ENCODE data around the gene PPEF1. TPM values are rescaled to one million over a fixed set of nuclear protein-coding genes. Genes with fewer than 3 reads are reported as not detected.

PPEF1 gene
- total RNA-seq, 1 experiment from 2014 or later = not detected

DNA sequence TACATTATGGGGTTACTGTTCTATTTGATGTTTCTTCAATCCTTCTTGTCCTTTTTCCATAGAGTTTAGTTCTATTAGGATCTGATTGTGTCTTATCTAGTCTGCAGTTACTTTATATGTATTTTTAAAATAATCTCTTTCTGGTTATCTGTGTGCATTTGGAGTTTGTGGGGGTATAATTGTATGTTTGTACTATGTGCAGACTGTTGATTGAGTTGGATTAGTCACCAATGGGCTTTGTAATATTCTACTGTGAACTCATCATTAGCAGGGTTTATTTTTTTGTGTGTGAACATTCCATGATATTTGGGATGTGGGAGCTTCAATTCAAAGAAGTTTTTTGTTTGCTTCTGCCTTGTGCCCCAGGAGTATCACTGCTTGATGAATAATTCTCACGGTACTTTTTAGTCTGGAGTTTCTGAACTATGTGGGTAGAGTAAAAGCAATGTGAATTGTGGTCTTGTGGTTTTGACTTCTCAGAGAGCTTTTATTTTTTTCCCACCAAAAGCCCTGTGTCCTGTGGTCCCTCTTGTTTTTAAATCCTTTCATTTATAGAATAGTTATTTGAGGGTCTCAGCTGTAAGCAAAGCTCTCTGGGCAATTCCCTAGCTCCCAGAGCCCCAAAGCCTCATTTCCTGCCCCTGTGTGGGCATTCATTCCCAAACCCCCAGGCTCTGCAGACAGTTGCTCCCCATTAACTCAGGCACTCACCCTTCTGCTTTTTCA is 148.6 kb downstream of the PPEF1 start:
- Histone ChIP-seq H3K79me2 (ENCODE audit: low read length) (no peaks in the 10 kb centered on the region), H3K9me2 (replicated peaks; ENCODE audit: insufficient read depth, low read length) (no peaks in the 10 kb centered on the region), H3K4me2 (ENCODE audit: low read depth, low read length, poor library complexity, severe bottlenecking) (no peak overlapping the region), H3K27me3 (ENCODE audit: low read length) (no peaks in the 10 kb centered on the region), H3K9me3 (ENCODE audit: low read length) (0 out of 2 replicates have a peak, but pooled peaks cover 3% of the 10 kb centered on the region), H3K36me3 (ENCODE audit: insufficient read depth, low read length) (no peaks in the 10 kb centered on the region), H3K9ac (ENCODE audit: low read length) (no peak overlapping the region), H2AFZ (ENCODE audit: low read length) (no peak overlapping the region), H4K20me1 (ENCODE audit: insufficient read depth, low read depth, low read length) (no peaks in the 10 kb centered on the region), H3K4me3 (ENCODE audit: low read length) (no peak overlapping the region), H3K4me1 (ENCODE audit: low read length) (no peaks in the 10 kb centered on the region), H3K27ac (ENCODE audit: low read length) (no peak overlapping the region)
- DNase-seq = no peak

DNA sequence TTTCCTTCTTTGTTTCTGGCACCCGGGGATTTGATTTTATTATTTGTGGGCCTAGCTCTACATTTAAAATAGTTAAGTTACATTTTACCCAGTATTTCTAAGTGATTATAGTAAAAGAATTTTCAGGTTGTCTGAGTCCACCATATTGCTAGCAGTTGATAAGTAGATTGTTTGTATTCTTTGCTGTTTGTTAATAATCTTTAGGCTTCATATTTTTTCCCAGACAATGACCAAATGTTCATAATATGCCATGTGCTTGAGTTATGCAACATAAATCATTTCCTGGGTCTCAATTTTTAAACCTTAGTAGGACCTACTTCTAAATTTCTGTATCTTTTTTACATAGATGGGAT is 149.2 kb downstream of the PPEF1 start:
- no peaks in the 10 kb centered on the region for H3K79me2 ChIP-seq (ENCODE audit: low read length)
- H4K20me1 ChIP-seq (ENCODE audit: insufficient read depth, low read depth, low read length) = no peaks in the 10 kb centered on the region
- no peaks in the 10 kb centered on the region for H3K4me1 ChIP-seq (ENCODE audit: low read length)
- H3K9me2 ChIP-seq (replicated peaks; ENCODE audit: insufficient read depth, low read length) = no peaks in the 10 kb centered on the region
- no peak overlapping the region for H3K4me2 ChIP-seq (ENCODE audit: low read depth, low read length, poor library complexity, severe bottlenecking)
- H3K9me3 ChIP-seq (ENCODE audit: low read length) = 0 out of 2 replicates have a peak, but pooled peaks cover 3% of the 10 kb centered on the region
- no peaks in the 10 kb centered on the region for H3K27me3 ChIP-seq (ENCODE audit: low read length)
- no peak for DNase-seq
- no peak overlapping the region for H3K4me3 ChIP-seq (ENCODE audit: low read length)
- H2AFZ ChIP-seq (ENCODE audit: low read length) = no peak overlapping the region
- H3K36me3 ChIP-seq (ENCODE audit: insufficient read depth, low read length) = no peaks in the 10 kb centered on the region
- no peak overlapping the region for H3K27ac ChIP-seq (ENCODE audit: low read length)
- no peak overlapping the region for H3K9ac ChIP-seq (ENCODE audit: low read length)

DNA sequence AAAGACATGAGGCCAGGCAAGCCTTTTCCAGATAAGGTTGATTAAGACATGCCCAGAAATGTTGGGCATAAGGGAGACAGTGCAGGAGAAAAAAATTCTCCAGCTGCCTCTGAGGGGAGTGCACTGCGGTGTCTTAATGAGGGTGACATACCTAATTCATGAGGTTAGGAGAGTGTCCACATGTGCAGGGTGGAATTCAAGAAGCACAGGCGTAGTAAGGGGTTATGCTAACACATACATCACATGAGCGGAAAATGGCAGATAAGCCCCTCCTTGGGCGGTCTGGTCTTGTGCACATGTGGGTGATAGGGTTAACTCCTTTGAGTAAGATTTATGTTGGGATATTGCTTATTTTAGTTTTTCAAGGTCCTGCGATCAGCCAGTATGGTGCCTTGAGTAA is 154.1 kb downstream of the PPEF1 start:
- no peak overlapping the region for H2AFZ ChIP-seq (ENCODE audit: low read length)
- no peaks in the 10 kb centered on the region for H3K36me3 ChIP-seq (ENCODE audit: insufficient read depth, low read length)
- H3K9me2 ChIP-seq (replicated peaks; ENCODE audit: insufficient read depth, low read length) = no peaks in the 10 kb centered on the region
- H3K79me2 ChIP-seq (ENCODE audit: low read length) = no peaks in the 10 kb centered on the region
- H3K9ac ChIP-seq (ENCODE audit: low read length) = no peak overlapping the region
- no peak overlapping the region for H3K4me3 ChIP-seq (ENCODE audit: low read length)
- H3K4me2 ChIP-seq (ENCODE audit: low read depth, low read length, poor library complexity, severe bottlenecking) = no peak overlapping the region
- no peak for DNase-seq
- 0 out of 2 replicates have a peak, but pooled peaks cover 3% of the 10 kb centered on the region for H3K9me3 ChIP-seq (ENCODE audit: low read length)
- no peak overlapping the region for H3K27ac ChIP-seq (ENCODE audit: low read length)
- no peaks in the 10 kb centered on the region for H3K4me1 ChIP-seq (ENCODE audit: low read length)
- H4K20me1 ChIP-seq (ENCODE audit: insufficient read depth, low read depth, low read length) = no peaks in the 10 kb centered on the region
- no peaks in the 10 kb centered on the region for H3K27me3 ChIP-seq (ENCODE audit: low read length)

DNA sequence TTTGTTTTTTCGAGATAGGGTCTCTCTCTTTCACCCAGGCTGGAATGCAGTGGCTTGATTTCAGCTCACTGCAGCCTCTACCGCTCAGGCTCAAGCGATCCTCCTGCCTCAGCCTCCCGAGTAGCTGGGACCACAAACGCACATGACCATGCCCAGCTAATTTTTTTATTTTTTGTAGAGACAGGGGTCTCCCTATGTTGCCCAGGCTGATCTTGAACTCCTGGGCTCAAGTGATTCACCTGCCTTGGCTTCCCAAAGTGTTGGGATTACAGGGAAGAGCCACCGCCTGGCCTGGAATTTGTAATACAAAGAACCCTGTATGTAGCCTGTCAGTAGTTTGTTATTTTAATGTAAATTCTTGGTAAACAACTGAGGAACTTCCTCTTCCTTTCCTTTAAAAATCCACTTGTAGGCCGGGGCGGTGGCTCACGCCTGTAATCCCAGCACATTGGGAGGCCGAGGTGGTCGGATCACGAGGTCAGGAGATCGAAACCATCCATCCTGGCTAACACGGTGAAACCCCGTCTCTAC is 157.0 kb downstream of the PPEF1 start:
- H3K4me1 ChIP-seq (ENCODE audit: low read length) = no peaks in the 10 kb centered on the region
- no peak for DNase-seq
- H3K27ac ChIP-seq (ENCODE audit: low read length) = no peak overlapping the region
- no peaks in the 10 kb centered on the region for H4K20me1 ChIP-seq (ENCODE audit: insufficient read depth, low read depth, low read length)
- no peak overlapping the region for H3K4me2 ChIP-seq (ENCODE audit: low read depth, low read length, poor library complexity, severe bottlenecking)
- no peaks in the 10 kb centered on the region for H3K9me2 ChIP-seq (replicated peaks; ENCODE audit: insufficient read depth, low read length)
- H3K79me2 ChIP-seq (ENCODE audit: low read length) = no peaks in the 10 kb centered on the region
- H3K36me3 ChIP-seq (ENCODE audit: insufficient read depth, low read length) = no peaks in the 10 kb centered on the region
- H3K4me3 ChIP-seq (ENCODE audit: low read length) = no peak overlapping the region
- no peaks in the 10 kb centered on the region for H3K27me3 ChIP-seq (ENCODE audit: low read length)
- H3K9me3 ChIP-seq (ENCODE audit: low read length) = no peaks in the 10 kb centered on the region
- H3K9ac ChIP-seq (ENCODE audit: low read length) = no peak overlapping the region
- H2AFZ ChIP-seq (ENCODE audit: low read length) = no peak overlapping the region

DNA sequence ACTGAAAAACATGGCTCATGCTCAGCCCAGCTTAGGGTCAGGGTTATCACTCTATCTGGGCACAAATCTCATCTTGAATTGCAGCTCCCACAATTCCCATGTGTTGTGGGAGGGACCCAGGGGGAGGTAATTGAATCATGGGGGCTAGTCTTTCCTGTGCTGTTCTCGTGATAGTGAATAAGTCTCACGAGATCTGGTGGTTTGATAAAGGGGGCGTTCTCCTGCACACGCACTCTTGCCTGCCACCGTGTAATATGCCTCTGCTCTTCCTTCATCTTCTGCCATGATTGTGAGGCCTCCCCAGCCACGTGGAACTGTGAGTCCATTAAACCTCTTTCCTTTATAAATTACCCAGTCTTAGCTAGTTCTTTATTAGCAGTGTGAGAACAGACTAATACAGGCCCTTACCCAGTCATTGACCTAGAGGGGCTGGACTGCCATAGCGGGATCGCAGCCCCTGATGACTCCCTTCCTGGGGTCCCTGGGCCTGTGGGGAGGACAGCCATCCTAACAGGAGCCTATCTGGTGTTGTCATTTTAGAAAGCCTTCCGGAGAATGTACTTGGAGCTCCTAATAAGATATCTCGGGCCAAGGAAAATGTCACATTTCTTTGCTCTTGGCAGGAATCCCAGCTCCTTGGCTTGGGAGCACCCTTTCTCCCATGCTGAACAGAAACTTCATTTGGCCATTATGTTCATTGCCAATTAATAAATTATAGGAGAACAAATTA is 163.9 kb downstream of the PPEF1 start:
- no peak for DNase-seq
- Histone ChIP-seq H4K20me1 (ENCODE audit: insufficient read depth, low read depth, low read length) (no peaks in the 10 kb centered on the region), H3K27me3 (ENCODE audit: low read length) (no peaks in the 10 kb centered on the region)

DNA sequence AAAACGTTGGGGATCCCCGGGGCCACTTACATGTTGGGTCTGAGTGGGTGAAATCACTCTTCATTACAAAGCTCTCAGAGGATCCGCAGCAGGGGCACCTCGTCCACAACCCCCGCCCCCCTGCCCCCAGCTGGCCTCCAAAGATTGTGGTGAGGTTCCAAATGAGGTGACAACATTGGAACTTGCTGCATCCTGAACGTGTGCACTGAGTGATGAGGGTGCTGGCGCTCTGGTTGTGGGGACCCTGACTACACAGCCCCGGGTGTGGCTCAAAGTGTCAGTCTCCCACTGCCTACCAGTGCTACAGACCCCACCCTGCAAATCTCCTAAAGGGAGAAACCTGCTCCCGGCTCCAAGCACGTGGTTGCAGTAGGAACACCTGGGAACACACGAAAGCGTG is 164.5 kb downstream of the PPEF1 start:
- H3K36me3 ChIP-seq (ENCODE audit: insufficient read depth, low read length) = no peaks in the 10 kb centered on the region
- no peak overlapping the region for H2AFZ ChIP-seq (ENCODE audit: low read length)
- no peaks in the 10 kb centered on the region for H3K9me2 ChIP-seq (replicated peaks; ENCODE audit: insufficient read depth, low read length)
- H3K9me3 ChIP-seq (ENCODE audit: low read length) = no peaks in the 10 kb centered on the region
- no peaks in the 10 kb centered on the region for H3K4me1 ChIP-seq (ENCODE audit: low read length)
- no peak overlapping the region for H3K27ac ChIP-seq (ENCODE audit: low read length)
- H3K4me2 ChIP-seq (ENCODE audit: low read depth, low read length, poor library complexity, severe bottlenecking) = no peak overlapping the region
- H3K4me3 ChIP-seq (ENCODE audit: low read length) = no peak overlapping the region
- no peaks in the 10 kb centered on the region for H4K20me1 ChIP-seq (ENCODE audit: insufficient read depth, low read depth, low read length)
- H3K79me2 ChIP-seq (ENCODE audit: low read length) = no peaks in the 10 kb centered on the region
- no peak for DNase-seq
- H3K27me3 ChIP-seq (ENCODE audit: low read length) = no peaks in the 10 kb centered on the region
- H3K9ac ChIP-seq (ENCODE audit: low read length) = no peak overlapping the region

More for the DNA sequence above, 163.9 kb downstream of the PPEF1 start:
- Histone ChIP-seq H3K4me3 (ENCODE audit: low read length) (no peak overlapping the region), H2AFZ (ENCODE audit: low read length) (no peak overlapping the region), H3K4me1 (ENCODE audit: low read length) (no peaks in the 10 kb centered on the region), H3K27ac (ENCODE audit: low read length) (no peak overlapping the region), H3K9ac (ENCODE audit: low read length) (no peak overlapping the region), H3K4me2 (ENCODE audit: low read depth, low read length, poor library complexity, severe bottlenecking) (no peak overlapping the region), H3K36me3 (ENCODE audit: insufficient read depth, low read length) (no peaks in the 10 kb centered on the region), H3K9me2 (replicated peaks; ENCODE audit: insufficient read depth, low read length) (no peaks in the 10 kb centered on the region), H3K79me2 (ENCODE audit: low read length) (no peaks in the 10 kb centered on the region), H3K9me3 (ENCODE audit: low read length) (no peaks in the 10 kb centered on the region)

DNA sequence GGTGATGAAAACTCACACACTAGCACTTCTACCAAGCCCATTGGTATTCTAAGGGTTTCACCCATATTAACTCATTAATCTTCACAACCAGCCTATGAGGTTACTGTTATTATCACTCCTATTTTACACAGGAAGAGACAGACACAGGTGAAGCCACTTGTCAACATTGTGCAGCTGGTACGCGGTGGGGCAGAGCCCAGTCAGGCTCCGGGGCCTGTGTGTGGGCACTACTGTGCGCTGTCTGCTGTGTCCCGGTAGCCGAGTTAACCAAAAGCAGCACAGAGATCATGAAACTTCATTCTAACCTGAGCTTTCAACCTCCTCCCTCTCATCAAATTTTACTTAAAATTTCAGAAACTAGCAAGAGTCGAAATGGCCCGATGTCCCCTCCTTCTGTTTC is 165.2 kb downstream of the PPEF1 start:
- Histone ChIP-seq H3K9me3 (ENCODE audit: low read length) (no peaks in the 10 kb centered on the region), H2AFZ (ENCODE audit: low read length) (no peak overlapping the region), H3K27me3 (ENCODE audit: low read length) (no peaks in the 10 kb centered on the region), H3K36me3 (ENCODE audit: insufficient read depth, low read length) (no peaks in the 10 kb centered on the region), H3K4me2 (ENCODE audit: low read depth, low read length, poor library complexity, severe bottlenecking) (no peak overlapping the region), H3K27ac (ENCODE audit: low read length) (no peak overlapping the region), H3K9ac (ENCODE audit: low read length) (no peak overlapping the region), H4K20me1 (ENCODE audit: insufficient read depth, low read depth, low read length) (no peaks in the 10 kb centered on the region), H3K4me1 (ENCODE audit: low read length) (no peaks in the 10 kb centered on the region), H3K4me3 (ENCODE audit: low read length) (no peak overlapping the region), H3K79me2 (ENCODE audit: low read length) (no peaks in the 10 kb centered on the region), H3K9me2 (replicated peaks; ENCODE audit: insufficient read depth, low read length) (no peaks in the 10 kb centered on the region)
- no peak for DNase-seq

DNA sequence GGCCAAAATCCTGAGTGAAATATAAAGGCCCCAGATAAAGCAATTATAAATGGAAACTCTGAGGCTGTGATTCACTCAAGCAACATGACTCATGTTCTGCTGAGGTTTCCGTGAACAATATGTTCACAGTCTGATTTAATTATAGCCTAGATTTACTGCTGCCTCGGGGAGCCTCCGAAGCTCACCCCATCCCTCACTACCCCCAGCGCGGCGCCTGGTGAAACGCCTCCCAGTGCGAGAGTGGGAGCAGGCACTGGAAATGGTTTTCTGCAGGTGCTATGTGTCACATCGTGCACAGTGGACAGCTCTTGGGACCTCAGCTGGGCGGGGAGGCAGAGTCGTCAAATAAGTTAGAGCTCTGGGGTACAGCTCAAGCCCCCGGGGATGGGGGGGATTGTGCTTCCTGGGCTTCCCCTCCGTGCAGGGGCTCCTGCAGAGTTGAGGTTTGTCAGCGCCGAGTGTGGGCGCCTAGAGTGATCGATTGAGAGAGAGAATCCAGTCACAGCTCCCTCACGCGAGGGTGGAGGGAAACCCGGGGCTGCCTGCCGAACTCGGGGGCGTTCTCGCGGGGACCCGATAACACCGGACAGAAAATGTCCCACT is 165.8 kb downstream of the PPEF1 start:
- H3K9me3 ChIP-seq (ENCODE audit: low read length) = no peaks in the 10 kb centered on the region
- no peaks in the 10 kb centered on the region for H3K9me2 ChIP-seq (replicated peaks; ENCODE audit: insufficient read depth, low read length)
- no peak overlapping the region for H3K4me3 ChIP-seq (ENCODE audit: low read length)
- no peaks in the 10 kb centered on the region for H3K4me1 ChIP-seq (ENCODE audit: low read length)
- H4K20me1 ChIP-seq (ENCODE audit: insufficient read depth, low read depth, low read length) = no peaks in the 10 kb centered on the region
- no peak overlapping the region for H3K4me2 ChIP-seq (ENCODE audit: low read depth, low read length, poor library complexity, severe bottlenecking)
- H3K9ac ChIP-seq (ENCODE audit: low read length) = no peak overlapping the region
- H2AFZ ChIP-seq (ENCODE audit: low read length) = no peak overlapping the region
- no peak overlapping the region for H3K27ac ChIP-seq (ENCODE audit: low read length)
- H3K36me3 ChIP-seq (ENCODE audit: insufficient read depth, low read length) = no peaks in the 10 kb centered on the region
- no peak for DNase-seq
- no peaks in the 10 kb centered on the region for H3K27me3 ChIP-seq (ENCODE audit: low read length)
- H3K79me2 ChIP-seq (ENCODE audit: low read length) = no peaks in the 10 kb centered on the region

Measured in Karpas-422 (cell line).